HCT116 (cell line): ENCODE data around the gene IPO11. TPM values are rescaled to one million over a fixed set of nuclear protein-coding genes. Genes with fewer than 3 reads are reported as not detected.

Experiments
- ATAC-seq: fragments of 200-7000 bp; cut with Tn5 transposase; 2 replicates; pipeline ENCODE4 v1.9.1; 2020; ENCODE audit warnings: mild to moderate bottlenecking, moderate library complexity
- BruUV-seq: library from RNA; stranded (reverse); fragments of 400-500 nt; replicated peaks from 2 replicates; lab custom pipeline; 2021; lab: Mats Ljungman, UMichigan
- CTCF ChIA-PET: fragments of 300-600 bp; sonication (Branson Sonifier 250); formaldehyde crosslinking; loops from one replicate; lab custom pipeline; 2021; ENCODE audit warnings: antibody characterized with exemption; lab: Charles Lee
- POLR2A ChIA-PET: fragments of 300-600, 350-600 bp; sonication (Branson Sonifier 250); formaldehyde crosslinking; loops from one replicate; lab custom pipeline; 2021; ENCODE audit warnings: antibody characterized with exemption; lab: Charles Lee
- RAD21 ChIA-PET, 2 experiments: fragments of 300-600 bp; sonication (Branson Sonifier 250); formaldehyde crosslinking; loops; one replicate each; lab custom pipeline; 2023; ENCODE audit warnings: low total read pairs in 2 of 2; ENCODE audit not compliant: uncharacterized antibody in 2 of 2, unreplicated experiment in 2 of 2, low non-redundant PET in 1 of 2; lab: Charles Lee
- DNase-seq: peaks from one replicate; pipeline ENCODE4 v3.0.0-alpha.2; 2010; ENCODE audit warnings: low read depth, low spot score
- H2AFZ ChIP-seq: fragments of 200-600 bp; shearing (Covaris generic), sonication (generic); 2 replicates; pipeline ENCODE4 v1.6.1; 2017; ENCODE audit warnings: low read depth, mixed run types, mixed read lengths, antibody characterized with exemption, low read length; ENCODE audit not compliant: poor library complexity, severe bottlenecking
- H3K27ac ChIP-seq: 2 replicates; pipeline ENCODE4 v1.5.1; 2012; ENCODE audit warnings: low read depth, low read length
- H3K27me3 ChIP-seq: fragments of 200-600 bp; sonication (generic); 2 replicates; pipeline ENCODE4 v1.6.1; 2016; ENCODE audit warnings: mixed run types, low read length, mixed read lengths; ENCODE audit not compliant: insufficient read depth
- H3K36me3 ChIP-seq, 2 experiments: fragments of 200-500 bp in 1 of 2; fragments of 200-600 bp in 1 of 2; sonication (Bioruptor generic) in 1 of 2; sonication (generic) in 1 of 2; 2 replicates each; pipeline versions ENCODE4 v1.5.1 to v1.6.1; 2014 to 2016; ENCODE audit warnings: low read length in 2 of 2, inconsistent platforms in 1 of 2, mixed read lengths in 1 of 2, mixed run types in 1 of 2; ENCODE audit not compliant: insufficient read depth in 2 of 2, control insufficient read depth in 1 of 2
- H3K4me1 ChIP-seq, 2 experiments: fragments of 200-600 bp in 1 of 2; sonication (generic) in 1 of 2; 2 replicates each; pipeline versions ENCODE4 v1.5.1 to v1.6.1; 2012 to 2017; ENCODE audit warnings: low read length in 2 of 2, inconsistent platforms in 1 of 2, mild to moderate bottlenecking in 1 of 2, mixed read lengths in 1 of 2, mixed run types in 1 of 2, moderate library complexity in 1 of 2; ENCODE audit not compliant: insufficient read depth in 2 of 2, control insufficient read depth in 1 of 2
- H3K4me2 ChIP-seq: fragments of 200-600 bp; sonication (generic); 2 replicates; pipeline ENCODE4 v1.6.1; 2017; ENCODE audit warnings: mixed run types, low read length, mixed read lengths
- H3K4me3 ChIP-seq, 2 experiments: fragments of 200-600 bp in 1 of 2; sonication (generic) in 1 of 2; replicated peaks in 1 of 2; 2 replicates each; pipeline ENCODE4 v1.5.1; 2011 to 2016; ENCODE audit warnings: low read length in 2 of 2, control low read depth in 1 of 2, low read depth in 1 of 2, mild to moderate bottlenecking in 1 of 2, mixed read lengths in 1 of 2, mixed run types in 1 of 2
- H3K79me2 ChIP-seq: fragments of 200-600 bp; sonication (generic); 2 replicates; pipeline ENCODE4 v1.6.1; 2017; ENCODE audit warnings: mild to moderate bottlenecking, mixed run types, low read length, moderate library complexity, mixed read lengths; ENCODE audit not compliant: insufficient read depth
- H3K9ac ChIP-seq: fragments of 200-600 bp; sonication (generic); 2 replicates; pipeline ENCODE4 v1.6.1; 2016; ENCODE audit warnings: low read length, mixed read lengths
- H3K9me2 ChIP-seq: fragments of 200-600 bp; sonication (generic), shearing (Covaris generic); 2 replicates; pipeline ENCODE4 v1.6.1; 2017; ENCODE audit warnings: mixed run types, mild to moderate bottlenecking, moderate library complexity; ENCODE audit not compliant: insufficient read depth
- H3K9me3 ChIP-seq, 2 experiments: fragments of 200-500 bp in 1 of 2; fragments of 200-600 bp in 1 of 2; sonication (Bioruptor generic) in 1 of 2; sonication (generic) in 1 of 2; 2 replicates each; pipeline ENCODE4 v1.6.1; 2014 to 2017; ENCODE audit warnings: low read length in 2 of 2, mixed read lengths in 2 of 2, inconsistent platforms in 1 of 2, low read depth in 1 of 2, mild to moderate bottlenecking in 1 of 2, mixed run types in 1 of 2, moderate library complexity in 1 of 2; ENCODE audit not compliant: control insufficient read depth in 1 of 2, insufficient read depth in 1 of 2
- H4K20me1 ChIP-seq: fragments of 200-600 bp; sonication (generic), shearing (Covaris generic); 2 replicates; pipeline ENCODE4 v1.6.1; 2017; ENCODE audit warnings: mixed run types, mild to moderate bottlenecking, moderate library complexity; ENCODE audit not compliant: insufficient read depth
- CBX3 ChIP-seq: IDR thresholded peaks from 2 replicates; pipeline ENCODE4 v1.6.1; 2012; ENCODE audit warnings: low read depth
- CEBPB ChIP-seq: IDR thresholded peaks from 2 replicates; pipeline ENCODE4 v1.6.1; 2012; ENCODE audit warnings: low read depth
- EGR1 ChIP-seq: IDR thresholded peaks from 2 replicates; pipeline ENCODE4 v1.6.1; 2012; ENCODE audit warnings: low read depth
- ELF1 ChIP-seq: IDR thresholded peaks from 2 replicates; pipeline ENCODE4 v1.6.1; 2012; ENCODE audit warnings: low read depth, borderline replicate concordance
- EZH2 ChIP-seq: fragments of 200-600 bp; sonication (generic); IDR thresholded peaks from 2 replicates; pipeline ENCODE4 v1.6.1; 2017; ENCODE audit warnings: antibody characterized with exemption, mixed run types
- EZH2phosphoT487 ChIP-seq: fragments of 200-600 bp; IDR thresholded peaks from 2 replicates; pipeline ENCODE4 v1.6.1; 2018; ENCODE audit warnings: antibody characterized with exemption, borderline replicate concordance
- FOSL1 ChIP-seq: IDR thresholded peaks from 2 replicates; pipeline ENCODE4 v1.6.1; 2012; ENCODE audit warnings: low read depth
- POLR2A ChIP-seq: IDR thresholded peaks from 2 replicates; pipeline ENCODE4 v1.7.0; 2011; ENCODE audit warnings: borderline replicate concordance; ENCODE audit not compliant: insufficient read depth, insufficient read length; ENCODE audit errors: extremely low read depth
- POLR2AphosphoS5 ChIP-seq: IDR thresholded peaks from 2 replicates; pipeline ENCODE4 v1.6.1; 2011; ENCODE audit warnings: mild to moderate bottlenecking, low read depth, low read length, moderate library complexity
- RAD21 ChIP-seq: IDR thresholded peaks from 2 replicates; pipeline ENCODE4 v1.6.1; 2012; ENCODE audit warnings: low read depth, mild to moderate bottlenecking
- SIN3A ChIP-seq: IDR thresholded peaks from 2 replicates; pipeline ENCODE4 v1.6.1; 2012; ENCODE audit warnings: low read depth
- SP1 ChIP-seq: IDR thresholded peaks from 2 replicates; pipeline ENCODE4 v1.6.1; 2012; ENCODE audit warnings: low read depth
- SRF ChIP-seq: IDR thresholded peaks from 2 replicates; pipeline ENCODE4 v1.6.1; 2012; ENCODE audit warnings: low read depth
- TCF7L2 ChIP-seq: IDR thresholded peaks from 2 replicates; pipeline ENCODE4 v1.7.0; 2011; ENCODE audit warnings: borderline replicate concordance, inconsistent platforms; ENCODE audit not compliant: insufficient read depth, insufficient read length; ENCODE audit errors: extremely low read depth
- ZFX ChIP-seq: fragments of 450-650 bp; IDR thresholded peaks from 2 replicates; pipeline ENCODE4 v1.6.1; 2017
- intact Hi-C: fragments of 100-400 bp; cut with micrococcal nuclease; formaldehyde crosslinking; loops from 2 replicates; pipeline ENCODE4 v1.10.0; 2022
- total RNA-seq: library from RNA; stranded (reverse); gene quantifications from one replicate; pipeline ENCODE4 v1.2.1, GENCODE V29; 2021; ENCODE audit not compliant: unreplicated experiment
- TF ChIP-seq, protein P1 (sequence below): IDR thresholded peaks from 2 replicates; pipeline ENCODE4 v1.6.1; 2012
- TF ChIP-seq, protein P2 (sequence below): IDR thresholded peaks from 2 replicates; pipeline ENCODE4 v1.6.1; 2012

Gene IPO11
- total RNA-seq, 1 experiment from 2014 or later = 55.1 TPM

DNA sequence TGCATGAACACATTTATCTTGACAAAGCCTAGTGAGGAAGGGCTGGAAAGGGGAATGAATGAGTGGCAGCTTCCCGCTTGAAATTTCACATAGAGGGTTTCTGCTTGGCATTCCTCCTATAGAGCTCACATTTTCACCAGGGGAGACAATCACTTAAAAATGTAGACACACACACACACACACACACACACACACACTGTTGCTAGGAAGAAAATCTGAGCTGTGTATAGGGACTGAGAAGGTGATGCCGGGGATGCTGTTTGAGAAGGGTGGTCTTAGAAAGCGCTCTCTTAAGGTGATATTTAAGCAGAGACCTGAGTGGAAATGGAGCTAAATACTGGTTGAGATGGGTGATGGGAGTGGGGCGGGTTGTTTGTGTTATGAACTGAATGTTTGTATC lies 236.5 kb downstream of the IPO11 start:
- H3K4me1 ChIP-seq = peaks cover 9 to 12% of the 10 kb centered on the region in 2 experiments; a peak in 2 of 4 replicates
- H4K20me1 ChIP-seq = no peaks in the 10 kb centered on the region
- H2AFZ ChIP-seq = no peak overlapping the region
- H3K36me3 ChIP-seq = no peaks in the 10 kb centered on the region; a peak in 1 of 4 replicates
- H3K79me2 ChIP-seq = no peaks in the 10 kb centered on the region
- no peak for ATAC-seq
- no TSS peak for BruUV-seq
- TF ChIP-seq CEBPB = no peak
- no peak for TF ChIP-seq ELF1
- TF ChIP-seq SP1 = no peak
- TF ChIP-seq, protein P1, sequence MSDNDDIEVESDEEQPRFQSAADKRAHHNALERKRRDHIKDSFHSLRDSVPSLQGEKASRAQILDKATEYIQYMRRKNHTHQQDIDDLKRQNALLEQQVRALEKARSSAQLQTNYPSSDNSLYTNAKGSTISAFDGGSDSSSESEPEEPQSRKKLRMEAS = no peak
- TF ChIP-seq SRF = no peak
- no peak for TF ChIP-seq SIN3A
- TF ChIP-seq, protein P2, sequence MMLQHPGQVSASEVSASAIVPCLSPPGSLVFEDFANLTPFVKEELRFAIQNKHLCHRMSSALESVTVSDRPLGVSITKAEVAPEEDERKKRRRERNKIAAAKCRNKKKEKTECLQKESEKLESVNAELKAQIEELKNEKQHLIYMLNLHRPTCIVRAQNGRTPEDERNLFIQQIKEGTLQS = no peak
- no peak for TF ChIP-seq RAD21
- TF ChIP-seq FOSL1 = no peak
- TF ChIP-seq EGR1 = no peak
- no peak for TF ChIP-seq POLR2A
- no peak for TF ChIP-seq ZFX
- no peak for TF ChIP-seq EZH2phosphoT487
- no peak for TF ChIP-seq CBX3
- no peak for TF ChIP-seq EZH2
- no peak for TF ChIP-seq POLR2AphosphoS5
- TF ChIP-seq TCF7L2 = no peak
- H3K4me2 ChIP-seq = no peak overlapping the region
- H3K9me2 ChIP-seq = no peaks in the 10 kb centered on the region
- ChIA-PET RAD21 (interaction anchor here in 1 of 2 experiments (0.6 kb wide), 1 partner anchor 8 kb away, joined by 3 read pairs; no protein-coding TSS in a partner anchor), CTCF (no interaction called here), POLR2A (no interaction called here)
- H3K9ac ChIP-seq = no peak overlapping the region
- H3K27ac ChIP-seq = no peak overlapping the region
- H3K27me3 ChIP-seq = no peaks in the 10 kb centered on the region
- no peaks in the 10 kb centered on the region for H3K9me3 ChIP-seq
- DNase-seq = no peak
- intact Hi-C loops = no loop called here
- no peak overlapping the region for H3K4me3 ChIP-seq
